Fibroblast of lung (primary cell): Measurements from ENCODE around the gene CHN2.

Experiments
- CTCF ChIP-seq, 2 donors: IDR thresholded peaks in 1 of 2; conservative IDR thresholded peaks in 1 of 2; 1 replicate in 1 of 2; 2 replicates in 1 of 2; pipeline ENCODE4 v1.5.1; 2011 to 2012; ENCODE audit warnings: low read length in 2 of 2, control low read depth in 1 of 2, inconsistent platforms in 1 of 2, low read depth in 1 of 2, mild to moderate bottlenecking in 1 of 2
- EZH2 ChIP-seq: IDR thresholded peaks from 2 replicates; pipeline ENCODE4 v1.5.1; 2012; ENCODE audit warnings: low read length, control low read depth, mild to moderate bottlenecking; ENCODE audit errors: missing control alignments

- no peak for TF ChIP-seq CTCF (conservative IDR thresholded peaks at IDR 0.05 in 1 of 2, IDR thresholded peaks at IDR 0.05 in 1 of 2; ENCODE audit: low read depth in 1 of 2, low read length in 2 of 2)
- no peak for TF ChIP-seq EZH2
These were observed 211.8 kb downstream of the CHN2 start for GRCh38 chr7:29406366-29406765.
